Esophagus muscularis mucosa (tissue), 4 donors: ENCODE results near the gene SLX4IP. TPM values are rescaled to one million over a fixed set of nuclear protein-coding genes. Genes with fewer than 3 reads are reported as not detected.

Experiments
- DNase-seq: peaks from one replicate; pipeline ENCODE4 v3.0.0-alpha.2; 2017; ENCODE audit errors: extremely low spot score
- H3K27ac ChIP-seq, 4 donors: fragments of 200-600 bp; sonication (generic); replicated peaks in 1 of 4; 1 replicate in 3 of 4; 2 replicates in 1 of 4; pipeline ENCODE4 v1.5.1; 2016 to 2019; ENCODE audit warnings: mild to moderate bottlenecking in 1 of 4
- H3K27me3 ChIP-seq, 4 donors: fragments of 200-600 bp; sonication (generic); one replicate each; pipeline versions ENCODE4 v1.5.1 to v1.6.0; 2016 to 2019
- H3K36me3 ChIP-seq, 4 donors: fragments of 200-600 bp; sonication (generic); one replicate each; pipeline ENCODE4 v1.5.1; 2016 to 2019
- H3K4me1 ChIP-seq, 4 donors: fragments of 200-600 bp; sonication (generic); one replicate each; pipeline ENCODE4 v1.5.1; 2016 to 2019
- H3K4me3 ChIP-seq, 4 donors: fragments of 200-600 bp; sonication (generic); 1 replicate in 2 of 4; 2 replicates in 2 of 4; pipeline ENCODE4 v1.5.1; 2016 to 2019; ENCODE audit warnings: mild to moderate bottlenecking in 4 of 4, moderate library complexity in 1 of 4
- H3K9me3 ChIP-seq, 4 donors: fragments of 200-600 bp; sonication (generic); 1 replicate in 3 of 4; 2 replicates in 1 of 4; pipeline ENCODE4 v1.5.1; 2016 to 2019
- EP300 ChIP-seq: sonication (generic); formaldehyde crosslinking; IDR thresholded peaks from one replicate; pipeline ENCODE4 v1.6.1; 2017; ENCODE audit warnings: antibody characterized with exemption
- POLR2A ChIP-seq: fragments of 450-650 bp; IDR thresholded peaks from one replicate; pipeline ENCODE4 v1.6.1; 2017; ENCODE audit warnings: antibody characterized with exemption, moderate library complexity, mild to moderate bottlenecking, low read depth
- POLR2AphosphoS5 ChIP-seq, 2 donors: sonication (generic); formaldehyde crosslinking; IDR thresholded peaks; one replicate each; pipeline ENCODE4 v1.6.1; 2017; ENCODE audit warnings: antibody characterized with exemption in 2 of 2
- WGBS: methylation state at CpG from one replicate; pipeline ENCODE4 v1.1.5; 2018; 5-methylcytosine and 5-hydroxymethylcytosine counted together
- intact Hi-C: fragments of 100-400 bp; cut with DNase I; formaldehyde crosslinking; loops from one replicate; pipeline ENCODE4 v1.15.1; 2023
- total RNA-seq, 4 donors: library from RNA; depleted of rRNA; stranded (reverse); fragments of >200 nt; gene quantifications; one replicate each; pipeline versions ENCODE4 v1.1.0 to v1.2.1, GENCODE V29; 2016
- TF ChIP-seq, protein P1 (sequence below), 3 experiments: fragments of 200-600 bp in 2 of 3; fragments of 450-650 bp in 1 of 3; sonication (generic) in 2 of 3; IDR thresholded peaks; one replicate each; pipeline ENCODE4 v1.5.1; 2017 to 2019; ENCODE audit warnings: antibody characterized with exemption in 3 of 3, mild to moderate bottlenecking in 2 of 3, moderate library complexity in 1 of 3

The SLX4IP gene
- total RNA-seq, 4 donors from 2014 or later: 1.2 to 2.1 (median 1.5) TPM

DNA sequence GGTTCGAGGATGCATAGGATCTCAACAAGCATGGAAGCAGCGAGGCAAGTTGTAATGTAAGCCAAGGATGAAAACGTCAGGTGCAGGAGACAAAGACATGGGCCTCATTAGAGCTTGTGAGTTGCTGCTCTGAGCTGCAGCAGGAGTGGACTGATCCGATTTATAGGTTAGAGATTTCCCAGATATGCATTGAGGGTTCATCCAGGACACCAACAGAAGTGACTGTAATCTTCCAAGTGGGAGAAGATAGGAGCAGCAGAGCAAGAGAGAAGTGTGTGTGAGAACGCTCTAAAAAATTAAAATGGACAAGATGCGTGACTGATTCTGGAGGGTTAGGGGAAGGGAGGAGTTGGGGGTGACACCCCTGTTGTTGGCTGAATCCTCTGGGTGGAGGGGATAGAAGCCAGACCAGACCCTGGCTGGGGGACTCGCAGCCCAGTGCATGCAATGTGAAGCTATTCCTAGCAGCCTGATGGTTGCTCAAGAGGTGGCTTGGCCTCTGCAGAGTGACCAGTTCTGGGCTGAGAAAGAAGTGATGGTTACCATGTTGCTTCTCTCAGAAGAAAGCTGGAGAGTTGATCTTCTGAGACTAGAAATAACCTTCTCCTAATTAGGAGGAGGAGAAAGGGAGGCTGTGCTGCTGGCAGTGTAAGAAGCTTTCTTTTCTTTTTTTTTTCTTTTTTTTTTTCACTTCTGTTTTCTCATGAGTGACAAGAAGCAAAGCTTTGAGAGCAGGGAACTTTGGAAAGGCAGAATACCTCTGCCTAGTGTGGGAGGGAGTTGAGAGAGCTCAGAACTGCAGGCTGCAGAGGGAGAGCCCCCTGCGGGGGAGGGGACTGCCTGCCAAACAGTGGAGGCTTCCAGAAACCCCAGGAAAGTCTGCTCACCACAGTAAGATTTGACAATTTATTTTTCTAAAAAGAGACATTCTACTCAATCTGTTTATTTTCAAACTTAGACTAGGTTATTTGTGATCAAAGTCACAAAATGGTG, 116.9 kb downstream of the SLX4IP start:
- peaks cover 0 to 8% (median 2%) of the 10 kb centered on the region in 4 donors for H3K4me1 ChIP-seq

DNA sequence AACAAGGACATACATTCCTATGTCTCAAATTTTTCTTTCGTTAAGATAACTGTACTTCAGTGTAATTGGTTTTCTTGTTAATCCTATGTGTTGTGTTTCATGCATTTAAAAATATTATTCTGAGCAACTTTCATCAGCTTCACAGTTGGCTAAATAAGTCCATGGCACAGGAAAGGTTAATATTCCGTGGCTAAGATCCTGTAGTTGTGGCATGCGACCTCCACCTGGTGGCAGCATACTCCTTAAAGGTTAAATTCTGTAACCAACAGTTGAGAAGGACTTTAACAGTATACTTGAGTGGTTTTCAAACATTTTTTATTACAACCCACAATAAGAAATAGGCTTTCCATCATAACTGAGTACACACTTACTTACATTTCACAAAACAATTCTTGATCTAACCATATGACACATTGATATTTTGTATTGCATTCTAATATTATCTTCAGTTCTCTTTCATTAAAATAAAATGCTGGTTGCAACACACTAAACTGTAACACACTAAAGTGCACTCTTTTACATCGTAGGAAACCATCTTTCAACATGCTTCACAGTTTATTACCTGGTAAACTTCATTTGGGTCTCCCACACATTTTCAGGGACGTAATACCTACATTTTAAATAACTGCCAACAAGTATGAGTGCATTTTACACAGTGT, 118.3 kb downstream of the SLX4IP start:
- Histone ChIP-seq H3K36me3 (no peaks in the 10 kb centered on the region), H3K4me1 (peaks cover 0 to 8% (median 2%) of the 10 kb centered on the region in 4 donors), H3K4me3 (no peak overlapping the region), H3K9me3 (no peaks in the 10 kb centered on the region), H3K27ac (no peak overlapping the region), H3K27me3 (no peaks in the 10 kb centered on the region)
- TF ChIP-seq, protein P1, sequence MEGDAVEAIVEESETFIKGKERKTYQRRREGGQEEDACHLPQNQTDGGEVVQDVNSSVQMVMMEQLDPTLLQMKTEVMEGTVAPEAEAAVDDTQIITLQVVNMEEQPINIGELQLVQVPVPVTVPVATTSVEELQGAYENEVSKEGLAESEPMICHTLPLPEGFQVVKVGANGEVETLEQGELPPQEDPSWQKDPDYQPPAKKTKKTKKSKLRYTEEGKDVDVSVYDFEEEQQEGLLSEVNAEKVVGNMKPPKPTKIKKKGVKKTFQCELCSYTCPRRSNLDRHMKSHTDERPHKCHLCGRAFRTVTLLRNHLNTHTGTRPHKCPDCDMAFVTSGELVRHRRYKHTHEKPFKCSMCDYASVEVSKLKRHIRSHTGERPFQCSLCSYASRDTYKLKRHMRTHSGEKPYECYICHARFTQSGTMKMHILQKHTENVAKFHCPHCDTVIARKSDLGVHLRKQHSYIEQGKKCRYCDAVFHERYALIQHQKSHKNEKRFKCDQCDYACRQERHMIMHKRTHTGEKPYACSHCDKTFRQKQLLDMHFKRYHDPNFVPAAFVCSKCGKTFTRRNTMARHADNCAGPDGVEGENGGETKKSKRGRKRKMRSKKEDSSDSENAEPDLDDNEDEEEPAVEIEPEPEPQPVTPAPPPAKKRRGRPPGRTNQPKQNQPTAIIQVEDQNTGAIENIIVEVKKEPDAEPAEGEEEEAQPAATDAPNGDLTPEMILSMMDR (IDR thresholded peaks at IDR 0.05): peak; percentile 65 to 71 (median 66)
- TF ChIP-seq EP300 (no peak), POLR2A (no peak), POLR2AphosphoS5 (IDR thresholded peaks at IDR 0.05) (no peak)
- peak; percentile 92 for DNase-seq
- 50% methylated on average over 5 of the region's 5 CpGs for WGBS
- intact Hi-C loops: loop anchor here (5.0 to 10.0 kb wide), 3 partner anchors 91 to 981 kb away; no protein-coding TSS in a partner anchor

More for the DNA sequence above, 116.9 kb downstream of the SLX4IP start:
- H3K9me3 ChIP-seq: no peaks in the 10 kb centered on the region
- TF ChIP-seq, protein P1 (IDR thresholded peaks at IDR 0.05): no peak
- TF ChIP-seq EP300 (no peak), POLR2AphosphoS5 (IDR thresholded peaks at IDR 0.05) (no peak), POLR2A (no peak)
- H3K4me3 ChIP-seq: no peak overlapping the region
- intact Hi-C loops: loop anchor here (5.0 to 10.0 kb wide), 3 partner anchors 93 to 983 kb away; no protein-coding TSS in a partner anchor
- H3K27me3 ChIP-seq: no peaks in the 10 kb centered on the region
- 85% methylated on average over 8 of the region's 8 CpGs for WGBS
- no peaks in the 10 kb centered on the region for H3K36me3 ChIP-seq
- DNase-seq: peak; percentile 55
- no peak overlapping the region for H3K27ac ChIP-seq

GRCh38 chr20:10554285-10554684, 119.2 kb downstream of the SLX4IP start:
- DNase-seq: no peak
- WGBS: 94% methylated on average over 2 of the region's 2 CpGs
- Histone ChIP-seq H3K36me3 (no peaks in the 10 kb centered on the region), H3K4me1 (peaks cover 0 to 8% (median 2%) of the 10 kb centered on the region in 4 donors), H3K4me3 (no peak overlapping the region), H3K27ac (no peak overlapping the region), H3K9me3 (no peaks in the 10 kb centered on the region), H3K27me3 (no peaks in the 10 kb centered on the region)
- intact Hi-C loops: loop anchor here (5.0 to 10.0 kb wide), 3 partner anchors 91 to 981 kb away; no protein-coding TSS in a partner anchor
- no peak for TF ChIP-seq POLR2A

DNA sequence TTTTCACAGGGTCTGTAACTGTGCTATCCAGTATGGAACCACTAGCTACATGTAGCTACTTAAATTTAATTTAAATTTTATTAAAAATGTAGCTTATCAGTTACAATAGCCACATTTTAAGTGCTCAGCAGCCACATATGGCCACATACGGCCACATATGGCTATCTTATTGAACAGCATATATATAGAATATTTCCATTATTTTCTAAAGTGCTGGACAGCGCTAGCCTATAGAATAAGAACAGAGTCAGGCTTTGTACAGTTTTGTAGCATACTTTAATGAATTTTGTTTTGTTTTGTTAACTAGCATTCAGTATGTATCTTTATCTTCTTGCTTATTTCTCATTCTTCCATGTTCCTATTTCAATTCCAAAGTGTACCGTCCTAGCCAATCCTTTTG, 120.3 kb downstream of the SLX4IP start:
- peaks cover 0 to 8% (median 2%) of the 10 kb centered on the region in 4 donors for H3K4me1 ChIP-seq
- no peaks in the 10 kb centered on the region for H3K27me3 ChIP-seq
- no peaks in the 10 kb centered on the region for H3K9me3 ChIP-seq
- H3K4me3 ChIP-seq: no peak overlapping the region
- intact Hi-C loops: loop anchor here (10.0 kb wide), 2 partner anchors 89 to 979 kb away; no protein-coding TSS in a partner anchor
- H3K36me3 ChIP-seq: no peaks in the 10 kb centered on the region
- whole genome bisulfite sequencing: 95% methylated on average over 3 of the region's 3 CpGs
- no peak for TF ChIP-seq EP300
- TF ChIP-seq POLR2AphosphoS5 (IDR thresholded peaks at IDR 0.05): no peak
- TF ChIP-seq, protein P1 (IDR thresholded peaks at IDR 0.05): no peak
- TF ChIP-seq POLR2A: no peak
- H3K27ac ChIP-seq: no peak overlapping the region
- no peak for DNase-seq
